Stomach (tissue), 4 donors: ENCODE results near the gene NPL.

Source experiments
- CTCF ChIP-seq, 7 experiments: fragments of 450-650 bp in 4 of 7; fragments of 200-600 bp in 3 of 7; sonication (generic) in 3 of 7; IDR thresholded peaks; one replicate each; pipeline ENCODE4 v1.5.1; 2016 to 2019; ENCODE audit warnings: antibody characterized with exemption in 7 of 7, control low read depth in 2 of 7, mild to moderate bottlenecking in 1 of 7
- POLR2A ChIP-seq, 4 donors: fragments of 450-650 bp; IDR thresholded peaks; one replicate each; pipeline ENCODE4 v1.6.1; 2016; ENCODE audit warnings: antibody characterized with exemption in 4 of 4, control low read depth in 2 of 4, mild to moderate bottlenecking in 1 of 4, moderate library complexity in 1 of 4
- POLR2AphosphoS5 ChIP-seq, 3 donors: sonication (generic); formaldehyde crosslinking; IDR thresholded peaks; one replicate each; pipeline ENCODE4 v1.6.1; 2016; ENCODE audit warnings: antibody characterized with exemption in 3 of 3

DNA sequence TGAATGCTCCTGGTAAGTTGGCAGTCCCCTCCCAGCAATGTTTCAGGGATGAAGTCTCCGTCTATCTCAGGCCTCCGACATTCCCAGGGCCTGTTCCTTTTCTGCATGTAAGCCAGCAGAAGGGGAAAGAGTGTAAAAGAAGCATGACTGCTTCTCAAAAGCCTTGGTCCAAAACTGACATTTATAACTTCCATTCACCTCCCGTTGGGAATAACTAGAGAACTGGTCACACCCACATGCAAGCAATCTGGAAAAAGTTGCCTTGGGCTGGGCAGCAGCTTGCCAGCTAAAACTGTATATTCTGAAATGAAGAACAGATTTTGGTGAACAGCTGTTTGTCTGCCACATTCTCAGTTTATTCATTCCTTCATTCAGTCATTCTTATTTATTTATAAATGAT, 24.2 kb upstream of the NPL start:
- TF ChIP-seq POLR2AphosphoS5 (IDR thresholded peaks at IDR 0.05), result no peak
- TF ChIP-seq POLR2A (IDR thresholded peaks at IDR 0.05), result no peak
- TF ChIP-seq CTCF (IDR thresholded peaks at IDR 0.05), result no peak
